Measurements from ENCODE around the gene RBAK.

- TF ChIP-seq CTCF (IDR thresholded peaks at IDR 0.05; ENCODE audit: insufficient read depth, low read length, poor library complexity, severe bottlenecking) (no peak), EZH2phosphoT487 (conservative IDR thresholded peaks at IDR 0.05; ENCODE audit: low read length) (no peak)
Measured at GRCh38 chr7:5093948-5094347, 48.3 kb downstream of the RBAK start.

All from SU-DHL-6 (cell line).